Vagina (tissue), 2 donors: ENCODE data around the gene NCEH1. TPM values are rescaled to one million over a fixed set of nuclear protein-coding genes. Genes with fewer than 3 reads are reported as not detected.

Source experiments
- DNase-seq, 2 donors: peaks; one replicate each; pipeline ENCODE4 v3.0.0-alpha.2; 2017; ENCODE audit errors: extremely low spot score in 2 of 2
- H3K27ac ChIP-seq: fragments of 200-600 bp; sonication (generic); one replicate; pipeline ENCODE4 v1.5.1; 2019
- H3K27me3 ChIP-seq: fragments of 200-600 bp; sonication (generic); one replicate; pipeline ENCODE4 v1.5.1; 2019
- H3K36me3 ChIP-seq, 2 donors: fragments of 200-600 bp; sonication (generic); one replicate each; pipeline ENCODE4 v1.5.1; 2017 to 2019
- H3K4me1 ChIP-seq: fragments of 200-600 bp; sonication (generic); one replicate; pipeline ENCODE4 v1.5.1; 2019
- H3K4me3 ChIP-seq, 2 donors: fragments of 200-600 bp; sonication (generic); 1 replicate in 1 of 2; 2 replicates in 1 of 2; pipeline ENCODE4 v1.5.1; 2016 to 2019
- H3K9me3 ChIP-seq: fragments of 200-600 bp; sonication (generic); one replicate; pipeline ENCODE4 v1.5.1; 2019
- CTCF ChIP-seq, 3 experiments: fragments of 450-650 bp in 2 of 3; fragments of 200-600 bp in 1 of 3; sonication (generic) in 1 of 3; IDR thresholded peaks; one replicate each; pipeline ENCODE4 v1.5.1; 2017 to 2019; ENCODE audit warnings: antibody characterized with exemption in 3 of 3, mild to moderate bottlenecking in 2 of 3, moderate library complexity in 2 of 3
- POLR2A ChIP-seq, 2 donors: fragments of 450-650 bp; IDR thresholded peaks; one replicate each; pipeline ENCODE4 v1.6.1; 2017; ENCODE audit warnings: antibody characterized with exemption in 2 of 2, mild to moderate bottlenecking in 2 of 2, moderate library complexity in 2 of 2
- POLR2AphosphoS5 ChIP-seq, 2 donors: sonication (generic); formaldehyde crosslinking; IDR thresholded peaks; one replicate each; pipeline ENCODE4 v1.9.0; 2017; ENCODE audit warnings: antibody characterized with exemption in 2 of 2, mild to moderate bottlenecking in 2 of 2, low read depth in 1 of 2; ENCODE audit not compliant: insufficient read depth in 1 of 2
- intact Hi-C: fragments of 100-400 bp; cut with DNase I; formaldehyde crosslinking; loops from one replicate; pipeline ENCODE4 v1.15.1; 2023
- total RNA-seq: library from RNA; depleted of rRNA; stranded (reverse); fragments of >200 nt; gene quantifications from one replicate; pipeline ENCODE4 v1.2.3, GENCODE V29; 2016

NCEH1 gene
- total RNA-seq, 1 donor from 2014 or later = 7.4 TPM

DNA sequence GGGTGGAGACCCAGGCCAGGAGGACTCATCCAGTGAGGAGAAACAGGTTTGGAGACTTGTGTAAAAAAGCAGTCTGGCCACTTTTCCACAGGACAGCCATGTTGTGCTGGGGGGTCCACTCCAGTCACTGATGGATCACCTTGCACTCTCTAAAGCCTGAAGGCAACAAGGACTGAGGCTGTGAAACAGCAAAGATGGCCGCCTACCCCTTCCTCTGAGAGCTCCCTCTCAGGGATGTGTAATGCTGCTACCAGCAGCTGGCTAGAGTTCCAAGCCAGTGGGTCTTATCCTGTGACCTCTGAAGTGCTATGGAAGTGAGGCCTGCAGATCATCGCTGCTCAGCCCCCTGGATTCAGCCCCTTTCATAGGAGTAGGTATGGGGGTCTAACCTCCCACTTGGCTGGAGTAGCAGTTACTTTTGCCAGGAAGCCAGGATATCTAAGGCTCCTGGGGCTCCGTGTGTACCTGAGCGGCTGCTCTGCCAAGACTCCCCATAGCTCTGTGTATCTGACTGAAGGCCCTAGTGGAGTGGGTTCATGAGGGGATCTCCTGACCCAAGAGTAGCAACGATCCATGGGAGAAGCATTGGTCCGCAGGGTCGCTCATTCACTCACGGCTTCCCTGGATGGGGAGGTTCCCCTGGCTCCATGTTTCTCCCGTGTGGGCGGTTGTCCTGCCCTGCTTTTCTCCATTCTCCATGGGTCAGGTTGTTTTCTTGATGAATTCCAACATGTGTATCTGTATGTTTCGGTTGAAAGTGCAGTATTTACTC lies 117.8 kb downstream of the NCEH1 start:
- H3K27me3 ChIP-seq = no peaks in the 10 kb centered on the region
- H3K4me3 ChIP-seq = no peak overlapping the region
- no peak for DNase-seq
- H3K27ac ChIP-seq = no peak overlapping the region
- H3K4me1 ChIP-seq = peaks cover 12% of the 10 kb centered on the region
- H3K9me3 ChIP-seq = no peaks in the 10 kb centered on the region
- H3K36me3 ChIP-seq = no peaks in the 10 kb centered on the region
- TF ChIP-seq CTCF (IDR thresholded peaks at IDR 0.05) (no peak), POLR2A (IDR thresholded peaks at IDR 0.05) (no peak), POLR2AphosphoS5 (IDR thresholded peaks at IDR 0.05; ENCODE audit: insufficient read depth in 1 of 2, low read depth in 1 of 2) (no peak)
- intact Hi-C loops = loop anchor here (10.0 kb wide), 1 partner anchor 78 kb away; no protein-coding TSS in a partner anchor

DNA sequence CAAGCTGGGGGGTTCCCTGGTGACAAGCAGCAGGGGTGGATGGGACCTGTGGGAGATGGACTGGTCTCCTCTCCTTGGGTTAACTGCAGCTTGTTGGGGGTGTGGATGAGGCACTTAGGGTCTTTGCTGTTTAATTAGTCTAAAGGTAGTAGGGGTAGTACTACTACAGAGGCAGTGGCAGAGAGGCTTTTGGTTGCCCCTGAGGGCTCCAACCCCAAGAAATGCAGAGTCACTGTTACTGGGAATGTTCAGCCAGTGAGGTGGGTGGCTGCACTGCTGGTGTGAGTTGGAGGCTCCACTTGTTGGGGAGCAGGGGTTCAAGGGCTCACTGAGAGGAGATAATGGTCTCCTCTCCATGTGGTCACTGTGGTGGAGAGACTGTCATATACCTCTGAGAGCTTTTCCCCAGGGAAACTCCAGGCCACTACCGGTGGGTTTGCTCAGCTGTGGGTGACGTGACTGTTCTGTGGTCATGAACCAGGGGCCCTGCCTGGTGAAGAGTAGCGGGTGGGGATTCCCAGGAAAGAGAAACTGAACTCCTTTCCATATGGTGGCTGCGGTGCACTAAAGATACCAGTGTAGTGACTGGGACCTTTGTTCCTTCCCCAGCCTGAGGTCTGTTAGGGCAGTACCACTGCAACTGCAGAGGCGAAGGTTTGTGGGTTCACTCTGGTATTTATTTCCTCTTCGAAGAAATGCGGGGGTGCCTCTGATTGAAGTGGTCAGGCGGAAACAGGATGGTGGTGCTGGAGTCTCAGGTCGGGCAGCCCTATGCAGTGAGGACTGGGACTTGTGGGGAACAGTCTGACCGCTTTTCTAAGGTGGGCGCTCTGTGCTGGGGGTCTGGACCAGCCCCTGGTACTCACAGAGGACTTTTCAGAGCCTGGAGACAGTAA lies 118.7 kb downstream of the NCEH1 start:
- Histone ChIP-seq H3K9me3 (no peaks in the 10 kb centered on the region), H3K4me3 (no peak overlapping the region), H3K4me1 (peaks cover 12% of the 10 kb centered on the region), H3K27ac (no peak overlapping the region), H3K36me3 (no peaks in the 10 kb centered on the region), H3K27me3 (no peaks in the 10 kb centered on the region)
- DNase-seq = no peak
- intact Hi-C loops = loop anchor here (10.0 kb wide), 1 partner anchor 77 kb away; no protein-coding TSS in a partner anchor
- TF ChIP-seq CTCF (IDR thresholded peaks at IDR 0.05) = no peak
- no peak for TF ChIP-seq POLR2A (IDR thresholded peaks at IDR 0.05)
- TF ChIP-seq POLR2AphosphoS5 (IDR thresholded peaks at IDR 0.05; ENCODE audit: insufficient read depth in 1 of 2, low read depth in 1 of 2) = no peak

- H3K9me3 ChIP-seq = no peaks in the 10 kb centered on the region
- no peak for TF ChIP-seq POLR2A (IDR thresholded peaks at IDR 0.05)
- TF ChIP-seq POLR2AphosphoS5 (IDR thresholded peaks at IDR 0.05; ENCODE audit: insufficient read depth in 1 of 2, low read depth in 1 of 2) = no peak
- TF ChIP-seq CTCF (IDR thresholded peaks at IDR 0.05) = no peak
- no peaks in the 10 kb centered on the region for H3K36me3 ChIP-seq
- H3K4me1 ChIP-seq = peaks cover 19% of the 10 kb centered on the region
- DNase-seq = no peak
- no peak overlapping the region for H3K4me3 ChIP-seq
- H3K27ac ChIP-seq = no peak overlapping the region
- H3K27me3 ChIP-seq = no peaks in the 10 kb centered on the region
- intact Hi-C loops = loop anchor here (10.0 kb wide), 1 partner anchor 76 kb away; no protein-coding TSS in a partner anchor
These were observed 119.7 kb downstream of the NCEH1 start for GRCh38 chr3:172591125-172591605.

DNA sequence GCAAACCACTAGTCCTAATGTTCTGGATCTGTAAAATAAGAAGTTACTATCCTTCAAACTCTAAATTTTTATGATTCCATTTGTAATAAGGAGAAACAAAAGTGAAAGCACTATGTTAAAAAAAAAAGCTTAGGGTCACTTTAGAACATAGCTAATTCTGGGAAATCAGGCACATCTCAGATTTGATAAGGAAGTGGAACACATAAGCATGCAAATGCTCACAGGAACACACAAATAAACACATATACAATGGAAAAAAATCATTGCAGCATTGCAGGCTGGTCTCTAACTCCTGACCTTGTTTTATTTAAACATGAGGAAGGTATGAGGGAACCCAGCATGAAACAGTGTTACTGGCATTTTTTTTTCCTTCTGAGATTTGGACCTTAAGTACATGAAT lies 124.4 kb downstream of the NCEH1 start:
- peak overlapping the region; percentile 48 for H3K27ac ChIP-seq
- H3K36me3 ChIP-seq = no peaks in the 10 kb centered on the region
- H3K4me1 ChIP-seq = peaks cover 38% of the 10 kb centered on the region
- no peak for DNase-seq
- H3K27me3 ChIP-seq = no peaks in the 10 kb centered on the region
- TF ChIP-seq POLR2A (IDR thresholded peaks at IDR 0.05) (no peak), POLR2AphosphoS5 (IDR thresholded peaks at IDR 0.05; ENCODE audit: insufficient read depth in 1 of 2, low read depth in 1 of 2) (no peak), CTCF (IDR thresholded peaks at IDR 0.05) (no peak)
- intact Hi-C loops = no loop called here
- H3K9me3 ChIP-seq = no peaks in the 10 kb centered on the region
- H3K4me3 ChIP-seq = no peak overlapping the region
